ENCODE results near the gene ALKBH7. TPM values are rescaled to one million over a fixed set of nuclear protein-coding genes. Genes with fewer than 3 reads are reported as not detected.

Gene ALKBH7
- total and polyA plus RNA-seq, 10 of the 15 experiments (the other 5 are each of a cell fraction or from before 2014, with no cell fraction given), result 0.31 to 82.5 (median 37.6) TPM

- 53% methylated on average over 20 of the region's 22 CpGs for WGBS (ENCODE audit: insufficient coverage, insufficient replicate concordance, low lambda C conversion rate, missing lambda C conversion rate)
- Histone ChIP-seq H3K9ac (ENCODE audit: control insufficient read depth, insufficient read depth, low read length) (no peak overlapping the region), H3K27me3 (replicated peaks in 1 of 2; ENCODE audit: control insufficient read depth in 2 of 2, insufficient read depth in 2 of 2, low read length in 1 of 2) (no peaks in the 10 kb centered on the region), H3K36me3 (ENCODE audit: control insufficient read depth in 2 of 2, insufficient read depth in 2 of 2, low read length in 1 of 2) (no peaks in the 10 kb centered on the region), H3K79me2 (ENCODE audit: control insufficient read depth, insufficient read depth, low read length) (no peaks in the 10 kb centered on the region), H3K4me2 (ENCODE audit: control insufficient read depth, insufficient read depth) (no peak overlapping the region), H4K20me1 (ENCODE audit: control insufficient read depth, insufficient read depth) (no peaks in the 10 kb centered on the region), H2AFZ (ENCODE audit: control insufficient read depth, low read depth, low read length) (no peak overlapping the region), H3K4me3 (no peak overlapping the region), H3K9me3 (replicated peaks; ENCODE audit: control insufficient read depth, insufficient read depth, low read length) (no peaks in the 10 kb centered on the region), H3K4me1 (ENCODE audit: control insufficient read depth, insufficient read depth, low read length) (no peaks in the 10 kb centered on the region), H3K27ac (ENCODE audit: control insufficient read depth, insufficient read depth) (no peak overlapping the region)
- DNase-seq (ENCODE audit: low read depth, low spot score) (no peak), FAIRE-seq (no peak), ATAC-seq (no peak)
- ChIA-PET POLR2A (no interaction called here), RAD21 (ENCODE audit: unreplicated experiment) (no interaction called here), CTCF (interaction anchor here (0.6 kb wide), 1 partner anchor 97 kb away, joined by 3 read pairs; no protein-coding TSS in a partner anchor), SMC1A (ENCODE audit: uncharacterized antibody, unreplicated experiment) (interaction anchor here (0.5 to 1.2 kb wide), 2 partner anchors 8 to 266 kb away, joined by 3 read pairs; no protein-coding TSS in a partner anchor)
- intact Hi-C loops (cut with micrococcal nuclease; ENCODE audit: unreplicated experiment), result no loop called here
- in situ Hi-C loops (cut with MboI), result no loop called here
- BruUV-seq (replicated peaks), result no TSS peak
- no peak for TF ChIP-seq TCF12 (IDR thresholded peaks at IDR 0.05; ENCODE audit: low read depth, low read length)
- TF ChIP-seq CHD1 (IDR thresholded peaks at IDR 0.05; ENCODE audit: low read depth, low read length), result no peak
- no peak for TF ChIP-seq ZNF687 (IDR thresholded peaks at IDR 0.05)
- TF ChIP-seq KAT2A (conservative IDR thresholded peaks at IDR 0.05; ENCODE audit: control insufficient read depth, low read depth, low read length), result no peak
- TF ChIP-seq POLR2AphosphoS2 (IDR thresholded peaks at IDR 0.05; ENCODE audit: low read depth, low read length), result no peak
- no peak for TF ChIP-seq BCL11A (IDR thresholded peaks at IDR 0.05; ENCODE audit: low read depth, low read length)
- TF ChIP-seq ZBTB4 (CRISPR knock-in tag; IDR thresholded peaks at IDR 0.05), result no peak
- TF ChIP-seq IRF3 (IDR thresholded peaks at IDR 0.05), result no peak
- TF ChIP-seq RAD21 (IDR thresholded peaks at IDR 0.05; ENCODE audit: insufficient read depth, low read depth, low read length), result no peak
- TF ChIP-seq SMAD5 (IDR thresholded peaks at IDR 0.05; ENCODE audit: low read depth), result no peak
- TF ChIP-seq REST (IDR thresholded peaks at IDR 0.05; ENCODE audit: low read depth, low read length), result no peak
These were observed 30.4 kb downstream of the ALKBH7 start for GRCh38 chr19:6402837-6403608.

Data from GM12878 (cell line).